Panc1 (cell line): ENCODE results near the gene ETNK1. TPM values are rescaled to one million over a fixed set of nuclear protein-coding genes. Genes with fewer than 3 reads are reported as not detected.

ENCODE experiments used
- ATAC-seq: fragments of 200-7000 bp; cut with Tn5 transposase; 2 replicates; pipeline ENCODE4 v1.9.1; 2020; ENCODE audit warnings: mild to moderate bottlenecking, moderate library complexity
- BruUV-seq: library from RNA; stranded (reverse); fragments of 400-500 nt; replicated peaks from 2 replicates; lab custom pipeline; 2021; lab: Mats Ljungman, UMichigan
- CTCF ChIA-PET: fragments of 300-600 bp; sonication (Branson Sonifier 250); formaldehyde crosslinking; loops from one replicate; lab custom pipeline; 2022; ENCODE audit warnings: antibody characterized with exemption; lab: Charles Lee
- POLR2A ChIA-PET: fragments of 300-600 bp; sonication (Branson Sonifier 250); formaldehyde crosslinking; loops from one replicate; lab custom pipeline; 2022; ENCODE audit warnings: antibody characterized with exemption; lab: Charles Lee
- DNase-seq: peaks from one replicate; pipeline ENCODE4 v3.0.0-alpha.2; 2010; ENCODE audit warnings: low read depth, low spot score
- H3K27ac ChIP-seq: 2 replicates; pipeline ENCODE4 v1.5.1; 2011; ENCODE audit warnings: mild to moderate bottlenecking, low read length, inconsistent platforms
- H3K27me3 ChIP-seq: fragments of 200-500 bp; sonication (Bioruptor generic); 2 replicates; pipeline ENCODE4 v1.6.0; 2014; ENCODE audit warnings: low read length, inconsistent platforms; ENCODE audit not compliant: control insufficient read depth, insufficient read depth
- H3K36me3 ChIP-seq: fragments of 200-500 bp; sonication (Bioruptor generic); 2 replicates; pipeline ENCODE4 v1.5.1; 2014; ENCODE audit warnings: inconsistent platforms, mild to moderate bottlenecking, low read length, moderate library complexity; ENCODE audit not compliant: control insufficient read depth, insufficient read depth
- H3K4me1 ChIP-seq: 2 replicates; pipeline ENCODE4 v1.5.1; 2011; ENCODE audit warnings: inconsistent platforms, mild to moderate bottlenecking, low read length, moderate library complexity; ENCODE audit not compliant: control insufficient read depth, insufficient read depth
- H3K4me3 ChIP-seq, 2 experiments: 2 replicates each; pipeline ENCODE4 v1.5.1; 2011 to 2012; ENCODE audit warnings: low read depth in 2 of 2, low read length in 2 of 2, mild to moderate bottlenecking in 2 of 2, inconsistent platforms in 1 of 2, moderate library complexity in 1 of 2
- H3K9me3 ChIP-seq: fragments of 200-500 bp; sonication (Bioruptor generic); 2 replicates; pipeline ENCODE4 v1.5.1; 2014; ENCODE audit warnings: low read depth, mild to moderate bottlenecking, inconsistent platforms, low read length, moderate library complexity; ENCODE audit not compliant: control insufficient read depth, insufficient read depth
- POLR2AphosphoS5 ChIP-seq: IDR thresholded peaks from 2 replicates; pipeline ENCODE4 v1.6.1; 2012; ENCODE audit warnings: mild to moderate bottlenecking, low read depth, low read length, moderate library complexity
- SIN3A ChIP-seq: IDR thresholded peaks from 2 replicates; pipeline ENCODE4 v1.6.1; 2012; ENCODE audit warnings: low read depth, mild to moderate bottlenecking, low read length, moderate library complexity, borderline replicate concordance; ENCODE audit not compliant: insufficient read depth
- TCF7L2 ChIP-seq: IDR thresholded peaks from 2 replicates; pipeline ENCODE4 v1.6.1; 2011; ENCODE audit warnings: mild to moderate bottlenecking, low read depth, low read length, inconsistent platforms
- in situ Hi-C: cut with HindIII; loops from 2 replicates; pipeline ENCODE4 v1.10.0; 2016; ENCODE audit warnings: low sequenced_read_pairs, low pct_unique_long_range_greater_than_20kb
- intact Hi-C: fragments of 100-400 bp; cut with micrococcal nuclease; formaldehyde crosslinking; loops from one replicate; pipeline ENCODE4 v1.10.0; 2022; ENCODE audit not compliant: unreplicated experiment
- total RNA-seq: library from RNA; stranded (reverse); gene quantifications from one replicate; pipeline ENCODE4 v1.2.1, GENCODE V29; 2021; ENCODE audit not compliant: unreplicated experiment
- TF ChIP-seq, protein P1 (sequence below), 2 experiments: IDR thresholded peaks; 2 replicates each; pipeline ENCODE4 v1.6.1; 2011 to 2012; ENCODE audit warnings: low read depth in 2 of 2, control low read depth in 1 of 2, low read length in 1 of 2, mild to moderate bottlenecking in 1 of 2, moderate library complexity in 1 of 2; ENCODE audit not compliant: insufficient read depth in 1 of 2
- TF ChIP-seq, protein P2 (sequence below): fragments of 450-650 bp; IDR thresholded peaks from 2 replicates; pipeline ENCODE4 v1.5.1; 2017; ENCODE audit warnings: mild to moderate bottlenecking

Gene ETNK1
- total RNA-seq, 1 experiment from 2014 or later: 43.1 TPM

DNA sequence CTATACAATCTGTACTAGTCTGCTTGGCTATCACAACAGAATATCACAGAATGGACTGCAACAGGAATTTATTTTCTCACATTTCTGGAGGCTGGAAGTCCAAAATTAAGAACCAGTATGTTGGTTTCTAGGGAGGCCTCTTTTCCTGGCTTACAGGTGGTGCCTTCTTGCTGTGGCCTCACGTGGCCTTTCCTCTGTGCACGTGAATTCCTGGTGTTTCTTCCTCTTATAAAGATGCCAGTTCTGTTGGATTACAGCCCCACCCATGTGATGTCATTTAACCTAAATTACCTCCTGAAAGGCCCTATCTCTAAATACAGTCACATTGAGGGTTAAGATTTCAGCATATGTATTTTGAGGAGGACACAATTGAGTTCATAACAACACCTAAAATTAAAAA lies 48.5 kb upstream of the ETNK1 start:
- Histone ChIP-seq H3K27ac (no peak overlapping the region), H3K4me1 (no peaks in the 10 kb centered on the region), H3K9me3 (no peaks in the 10 kb centered on the region), H3K4me3 (no peak overlapping the region), H3K27me3 (no peaks in the 10 kb centered on the region), H3K36me3 (no peaks in the 10 kb centered on the region)
- in situ Hi-C loops (no loop called here), intact Hi-C loops (no loop called here)
- CTCF ChIA-PET: no interaction called here
- DNase-seq: no peak
- POLR2A ChIA-PET: no interaction called here
- no peak for TF ChIP-seq SIN3A
- TF ChIP-seq, protein P1, sequence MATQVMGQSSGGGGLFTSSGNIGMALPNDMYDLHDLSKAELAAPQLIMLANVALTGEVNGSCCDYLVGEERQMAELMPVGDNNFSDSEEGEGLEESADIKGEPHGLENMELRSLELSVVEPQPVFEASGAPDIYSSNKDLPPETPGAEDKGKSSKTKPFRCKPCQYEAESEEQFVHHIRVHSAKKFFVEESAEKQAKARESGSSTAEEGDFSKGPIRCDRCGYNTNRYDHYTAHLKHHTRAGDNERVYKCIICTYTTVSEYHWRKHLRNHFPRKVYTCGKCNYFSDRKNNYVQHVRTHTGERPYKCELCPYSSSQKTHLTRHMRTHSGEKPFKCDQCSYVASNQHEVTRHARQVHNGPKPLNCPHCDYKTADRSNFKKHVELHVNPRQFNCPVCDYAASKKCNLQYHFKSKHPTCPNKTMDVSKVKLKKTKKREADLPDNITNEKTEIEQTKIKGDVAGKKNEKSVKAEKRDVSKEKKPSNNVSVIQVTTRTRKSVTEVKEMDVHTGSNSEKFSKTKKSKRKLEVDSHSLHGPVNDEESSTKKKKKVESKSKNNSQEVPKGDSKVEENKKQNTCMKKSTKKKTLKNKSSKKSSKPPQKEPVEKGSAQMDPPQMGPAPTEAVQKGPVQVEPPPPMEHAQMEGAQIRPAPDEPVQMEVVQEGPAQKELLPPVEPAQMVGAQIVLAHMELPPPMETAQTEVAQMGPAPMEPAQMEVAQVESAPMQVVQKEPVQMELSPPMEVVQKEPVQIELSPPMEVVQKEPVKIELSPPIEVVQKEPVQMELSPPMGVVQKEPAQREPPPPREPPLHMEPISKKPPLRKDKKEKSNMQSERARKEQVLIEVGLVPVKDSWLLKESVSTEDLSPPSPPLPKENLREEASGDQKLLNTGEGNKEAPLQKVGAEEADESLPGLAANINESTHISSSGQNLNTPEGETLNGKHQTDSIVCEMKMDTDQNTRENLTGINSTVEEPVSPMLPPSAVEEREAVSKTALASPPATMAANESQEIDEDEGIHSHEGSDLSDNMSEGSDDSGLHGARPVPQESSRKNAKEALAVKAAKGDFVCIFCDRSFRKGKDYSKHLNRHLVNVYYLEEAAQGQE (IDR thresholded peaks at IDR 0.05; ENCODE audit: insufficient read depth in 1 of 2, low read depth in 2 of 2, low read length in 1 of 2): no peak
- TF ChIP-seq, protein P2, sequence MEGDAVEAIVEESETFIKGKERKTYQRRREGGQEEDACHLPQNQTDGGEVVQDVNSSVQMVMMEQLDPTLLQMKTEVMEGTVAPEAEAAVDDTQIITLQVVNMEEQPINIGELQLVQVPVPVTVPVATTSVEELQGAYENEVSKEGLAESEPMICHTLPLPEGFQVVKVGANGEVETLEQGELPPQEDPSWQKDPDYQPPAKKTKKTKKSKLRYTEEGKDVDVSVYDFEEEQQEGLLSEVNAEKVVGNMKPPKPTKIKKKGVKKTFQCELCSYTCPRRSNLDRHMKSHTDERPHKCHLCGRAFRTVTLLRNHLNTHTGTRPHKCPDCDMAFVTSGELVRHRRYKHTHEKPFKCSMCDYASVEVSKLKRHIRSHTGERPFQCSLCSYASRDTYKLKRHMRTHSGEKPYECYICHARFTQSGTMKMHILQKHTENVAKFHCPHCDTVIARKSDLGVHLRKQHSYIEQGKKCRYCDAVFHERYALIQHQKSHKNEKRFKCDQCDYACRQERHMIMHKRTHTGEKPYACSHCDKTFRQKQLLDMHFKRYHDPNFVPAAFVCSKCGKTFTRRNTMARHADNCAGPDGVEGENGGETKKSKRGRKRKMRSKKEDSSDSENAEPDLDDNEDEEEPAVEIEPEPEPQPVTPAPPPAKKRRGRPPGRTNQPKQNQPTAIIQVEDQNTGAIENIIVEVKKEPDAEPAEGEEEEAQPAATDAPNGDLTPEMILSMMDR: no peak
- no peak for TF ChIP-seq POLR2AphosphoS5
- TF ChIP-seq TCF7L2: no peak
- ATAC-seq: no peak
- BruUV-seq: no TSS peak

DNA sequence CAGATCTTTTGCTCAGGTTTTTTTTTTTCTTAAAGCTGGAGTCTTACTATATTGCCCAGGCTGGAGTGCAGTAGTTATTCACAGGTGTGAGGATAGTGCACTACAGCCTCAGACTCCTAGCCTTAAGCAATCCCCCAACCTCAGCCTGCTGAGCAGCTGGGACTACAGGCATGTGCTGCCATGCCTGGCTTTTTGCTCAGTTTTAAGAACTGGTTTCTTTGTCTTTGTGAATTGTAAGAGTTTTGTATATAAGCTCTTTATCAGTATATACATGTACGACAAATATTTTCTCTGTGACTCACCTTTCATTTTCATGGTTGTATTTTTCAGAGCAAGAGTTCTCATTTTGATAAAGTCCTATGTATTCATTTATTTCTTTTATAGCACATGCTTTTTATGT lies 47.3 kb upstream of the ETNK1 start:
- POLR2A ChIA-PET: no interaction called here
- CTCF ChIA-PET: no interaction called here
- ATAC-seq (no peak), DNase-seq (no peak)
- Histone ChIP-seq H3K4me1 (no peaks in the 10 kb centered on the region), H3K36me3 (no peaks in the 10 kb centered on the region), H3K4me3 (no peak overlapping the region), H3K9me3 (no peaks in the 10 kb centered on the region), H3K27me3 (no peaks in the 10 kb centered on the region), H3K27ac (no peak overlapping the region)
- no TSS peak for BruUV-seq
- intact Hi-C loops: no loop called here
- TF ChIP-seq POLR2AphosphoS5 (no peak), TCF7L2 (no peak), SIN3A (no peak)
- TF ChIP-seq, protein P1 (IDR thresholded peaks at IDR 0.05; ENCODE audit: insufficient read depth in 1 of 2, low read depth in 2 of 2, low read length in 1 of 2): no peak
- TF ChIP-seq, protein P2: no peak
- in situ Hi-C loops: no loop called here
